Ascending aorta (tissue), 2 donors: Measurements from ENCODE around the gene STXBP1. TPM values are rescaled to one million over a fixed set of nuclear protein-coding genes. Genes with fewer than 3 reads are reported as not detected.

Experiments used
- DNase-seq, 2 donors: peaks; one replicate each; pipeline ENCODE4 v3.0.0-alpha.2; 2019; ENCODE audit warnings: low spot score in 2 of 2
- H3K27ac ChIP-seq, 2 donors: fragments of 200-600 bp; sonication (generic); one replicate each; pipeline ENCODE4 v1.5.1; 2016 to 2017; ENCODE audit warnings: mild to moderate bottlenecking in 1 of 2
- H3K27me3 ChIP-seq: fragments of 200-600 bp; sonication (generic); one replicate; pipeline ENCODE4 v1.5.1; 2017
- H3K36me3 ChIP-seq, 2 donors: fragments of 200-600 bp; sonication (generic); one replicate each; pipeline ENCODE4 v1.5.1; 2016
- H3K4me1 ChIP-seq, 2 donors: fragments of 200-600 bp; sonication (generic); one replicate each; pipeline ENCODE4 v1.5.1; 2016 to 2017; ENCODE audit warnings: mild to moderate bottlenecking in 1 of 2
- H3K4me3 ChIP-seq, 2 donors: fragments of 200-600 bp; sonication (generic); one replicate each; pipeline ENCODE4 v1.5.1; 2016 to 2017; ENCODE audit warnings: mild to moderate bottlenecking in 1 of 2
- H3K9me3 ChIP-seq, 2 donors: fragments of 200-600 bp; sonication (generic); one replicate each; pipeline ENCODE4 v1.5.1; 2016
- intact Hi-C: fragments of 100-400 bp; cut with DNase I; formaldehyde crosslinking; loops from one replicate; pipeline ENCODE4 v1.15.1; 2023
- total RNA-seq: library from RNA; depleted of rRNA; stranded (reverse); fragments of >200 nt; gene quantifications from one replicate; pipeline ENCODE4 v1.1.0, GENCODE V29; 2016
- TF ChIP-seq, protein P1 (sequence below), 3 experiments: fragments of 200-600 bp in 2 of 3; fragments of 450-650 bp in 1 of 3; sonication (generic) in 2 of 3; IDR thresholded peaks; one replicate each; pipeline ENCODE4 v1.5.1; 2016 to 2019; ENCODE audit warnings: antibody characterized with exemption in 3 of 3, mild to moderate bottlenecking in 1 of 3, moderate library complexity in 1 of 3

Gene STXBP1
- 29.3 TPM for total RNA-seq

DNA sequence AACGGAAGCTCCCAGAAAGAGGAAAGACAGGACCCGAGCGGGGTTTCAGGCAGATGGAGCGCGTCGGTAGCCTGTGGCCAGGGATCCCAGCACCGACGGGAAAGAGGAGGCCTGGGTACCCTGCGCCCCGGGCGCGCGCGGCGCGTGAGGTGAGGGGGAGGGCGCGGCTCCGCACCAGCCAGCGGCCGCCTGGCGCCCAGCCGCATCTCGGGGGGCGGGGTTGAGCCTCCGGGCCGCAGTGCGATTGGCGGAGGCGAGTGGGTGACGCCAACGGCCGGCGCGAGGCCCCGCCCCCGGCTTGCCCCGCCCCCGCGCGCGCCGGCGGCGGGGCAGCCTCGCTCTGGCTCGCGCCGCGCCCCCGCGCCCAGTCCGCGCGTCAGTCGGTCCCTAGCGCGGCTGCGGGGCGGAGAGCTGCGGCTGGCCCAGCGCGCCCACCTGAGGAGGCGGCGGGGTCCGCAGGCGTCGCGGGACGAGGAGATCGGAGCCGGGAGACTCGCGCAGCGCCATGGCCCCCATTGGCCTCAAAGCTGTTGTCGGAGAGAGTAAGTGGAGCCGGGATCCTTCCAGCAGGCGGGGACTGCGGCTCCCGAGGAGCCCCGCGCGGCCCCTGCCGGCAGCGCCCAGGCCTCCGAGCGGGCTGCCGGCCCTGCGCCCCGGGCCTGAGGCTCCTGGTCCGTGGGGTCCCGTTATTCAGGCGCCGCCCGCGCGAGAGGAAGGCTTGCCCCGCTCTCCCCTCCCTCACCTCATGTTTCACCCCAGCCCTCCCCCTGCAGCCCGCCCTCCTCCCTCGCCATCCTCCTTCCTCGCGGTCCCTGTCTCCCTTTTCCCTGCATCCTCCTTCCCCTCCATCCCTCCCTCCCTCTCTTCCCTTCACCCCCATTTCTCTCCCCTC lies at the start of gene STXBP1:
TSS of gene STXBP1 (plus strand) at position 379 of the 892 bp plus-strand sequence. CDS start at position 506, 127 bp downstream.
- peak within 1 kb of the TSS; percentile 71 to 77 for H3K27ac ChIP-seq
- H3K36me3 ChIP-seq: no peaks in the 10 kb centered on the region
- H3K9me3 ChIP-seq: no peaks in the 10 kb centered on the region
- peak within 1 kb of the TSS; percentile 76 to 95 for H3K4me3 ChIP-seq
- intact Hi-C loops: loop anchor here (2.0 to 5.0 kb wide), 3 partner anchors 105 to 159 kb away; partner anchors contain the start of genes PTRH1, TOR2A and TTC16
- H3K4me1 ChIP-seq: peaks cover 0 to 16% of the 10 kb centered on the region in 2 donors
- H3K27me3 ChIP-seq: no peaks in the 10 kb centered on the region
- peak; percentile 29 to 89 for DNase-seq
- TF ChIP-seq, protein P1, sequence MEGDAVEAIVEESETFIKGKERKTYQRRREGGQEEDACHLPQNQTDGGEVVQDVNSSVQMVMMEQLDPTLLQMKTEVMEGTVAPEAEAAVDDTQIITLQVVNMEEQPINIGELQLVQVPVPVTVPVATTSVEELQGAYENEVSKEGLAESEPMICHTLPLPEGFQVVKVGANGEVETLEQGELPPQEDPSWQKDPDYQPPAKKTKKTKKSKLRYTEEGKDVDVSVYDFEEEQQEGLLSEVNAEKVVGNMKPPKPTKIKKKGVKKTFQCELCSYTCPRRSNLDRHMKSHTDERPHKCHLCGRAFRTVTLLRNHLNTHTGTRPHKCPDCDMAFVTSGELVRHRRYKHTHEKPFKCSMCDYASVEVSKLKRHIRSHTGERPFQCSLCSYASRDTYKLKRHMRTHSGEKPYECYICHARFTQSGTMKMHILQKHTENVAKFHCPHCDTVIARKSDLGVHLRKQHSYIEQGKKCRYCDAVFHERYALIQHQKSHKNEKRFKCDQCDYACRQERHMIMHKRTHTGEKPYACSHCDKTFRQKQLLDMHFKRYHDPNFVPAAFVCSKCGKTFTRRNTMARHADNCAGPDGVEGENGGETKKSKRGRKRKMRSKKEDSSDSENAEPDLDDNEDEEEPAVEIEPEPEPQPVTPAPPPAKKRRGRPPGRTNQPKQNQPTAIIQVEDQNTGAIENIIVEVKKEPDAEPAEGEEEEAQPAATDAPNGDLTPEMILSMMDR (IDR thresholded peaks at IDR 0.05): peak in 2 of 3 experiments; percentile 9 to 13

DNA sequence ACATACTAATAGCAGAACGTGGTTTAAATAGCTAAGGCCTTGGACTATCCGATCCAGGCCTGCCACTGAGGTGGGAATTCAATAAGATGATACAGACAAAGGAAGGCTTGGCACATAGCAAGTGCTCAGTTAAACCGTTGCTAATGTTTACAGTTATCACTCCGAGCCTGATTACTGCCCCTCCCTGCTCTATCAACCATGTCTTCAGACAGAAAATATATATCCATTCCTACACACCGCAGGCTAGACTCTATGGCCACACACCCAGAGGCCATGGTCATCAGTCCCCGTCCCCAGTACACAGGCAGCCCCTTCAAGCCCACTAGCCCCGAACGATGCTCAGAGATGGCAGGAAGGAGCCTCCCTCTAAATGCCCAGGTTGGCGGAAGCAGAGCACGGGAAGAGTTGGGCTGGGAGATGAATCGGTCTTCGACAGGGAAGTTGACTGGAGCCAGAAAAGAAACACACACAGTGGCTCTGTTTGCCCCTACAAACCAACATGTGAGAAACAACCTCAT lies 49.7 kb upstream of the STXBP1 start:
- TF ChIP-seq, protein P1 (IDR thresholded peaks at IDR 0.05): no peak
- Histone ChIP-seq H3K4me1 (peaks cover 25 to 52% of the 10 kb centered on the region in 2 donors), H3K27me3 (no peaks in the 10 kb centered on the region), H3K4me3 (no peak overlapping the region), H3K36me3 (peaks cover 7 to 16% of the 10 kb centered on the region in 2 donors), H3K9me3 (no peaks in the 10 kb centered on the region), H3K27ac (peak overlapping the region; percentile 85 to 90)
- intact Hi-C loops: loop anchor here (1.0 to 2.0 kb wide), 2 partner anchors 16 to 21 kb away; no protein-coding TSS in a partner anchor
- no peak for DNase-seq

DNA sequence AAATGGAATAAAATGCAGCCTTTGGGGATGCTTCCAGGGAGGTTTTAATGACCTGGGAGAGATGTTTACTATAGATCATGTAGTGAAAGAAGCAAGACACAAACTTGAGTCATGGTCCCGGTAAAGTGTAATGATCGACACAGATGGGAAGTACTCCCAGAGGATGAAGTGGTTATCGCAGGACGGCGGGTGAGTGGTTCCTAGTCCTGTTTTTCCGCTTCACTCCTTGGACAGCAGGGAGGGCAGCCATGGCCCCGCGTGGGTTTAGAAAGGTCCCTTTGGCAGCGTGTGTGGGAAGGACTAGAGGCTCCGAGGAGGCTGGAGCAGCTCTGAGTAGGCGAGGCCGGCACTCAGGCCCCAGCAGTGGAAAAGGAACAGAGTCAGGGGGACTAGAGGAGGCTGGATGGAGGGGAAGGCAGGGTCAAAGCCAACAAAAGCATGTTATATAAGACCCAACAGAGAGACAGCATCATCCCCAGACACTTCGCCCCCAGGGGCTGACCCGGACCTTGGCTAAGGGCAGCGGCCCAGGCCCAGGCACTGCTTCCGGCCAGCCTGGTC lies 49.2 kb upstream of the STXBP1 start:
- H3K4me3 ChIP-seq: peak overlapping the region; percentile 3 to 29
- peak overlapping the region; percentile 85 to 90 for H3K27ac ChIP-seq
- H3K27me3 ChIP-seq: no peaks in the 10 kb centered on the region
- TF ChIP-seq, protein P1 (IDR thresholded peaks at IDR 0.05): no peak
- intact Hi-C loops: loop anchor here (1.0 to 2.0 kb wide), 2 partner anchors 16 to 20 kb away; no protein-coding TSS in a partner anchor
- DNase-seq: peak in 1 of 2 donors; percentile 82
- H3K9me3 ChIP-seq: no peaks in the 10 kb centered on the region
- H3K36me3 ChIP-seq: peaks cover 7 to 16% of the 10 kb centered on the region in 2 donors
- H3K4me1 ChIP-seq: peaks cover 19 to 46% of the 10 kb centered on the region in 2 donors

DNA sequence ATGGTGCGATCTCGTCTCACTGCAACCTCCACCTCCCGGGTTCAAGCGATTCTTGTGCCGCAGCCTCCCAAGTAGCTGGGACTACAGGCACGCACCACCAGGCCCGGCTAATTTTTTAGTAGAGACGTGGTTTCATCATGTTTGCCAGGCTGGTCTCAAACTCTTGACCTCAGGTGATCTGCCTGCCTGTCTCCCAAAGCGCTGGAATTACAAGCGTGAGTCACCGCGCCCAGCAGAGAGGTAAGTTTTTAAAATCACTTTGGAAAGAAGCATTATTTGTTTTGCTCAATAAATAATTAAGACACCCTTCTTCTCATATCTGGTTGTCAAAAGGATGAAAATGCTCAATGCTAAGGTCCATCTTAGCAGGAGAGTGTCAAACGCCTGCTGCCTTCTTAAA lies 48.5 kb upstream of the STXBP1 start:
- Histone ChIP-seq H3K4me1 (peaks cover 19 to 39% of the 10 kb centered on the region in 2 donors), H3K36me3 (peaks cover 7 to 16% of the 10 kb centered on the region in 2 donors), H3K27ac (peak overlapping the region; percentile 85 to 90), H3K9me3 (no peaks in the 10 kb centered on the region), H3K27me3 (no peaks in the 10 kb centered on the region), H3K4me3 (no peak overlapping the region)
- DNase-seq: no peak
- TF ChIP-seq, protein P1 (IDR thresholded peaks at IDR 0.05): no peak
- intact Hi-C loops: loop anchor here (2.0 kb wide), 1 partner anchor 15 kb away; no protein-coding TSS in a partner anchor

- Histone ChIP-seq H3K27ac (peak overlapping the region; percentile 16 to 85), H3K4me3 (no peak overlapping the region), H3K9me3 (no peaks in the 10 kb centered on the region), H3K4me1 (peaks cover 26 to 45% of the 10 kb centered on the region in 2 donors), H3K36me3 (peaks cover 4 to 6% of the 10 kb centered on the region in 2 donors), H3K27me3 (no peaks in the 10 kb centered on the region)
- TF ChIP-seq, protein P1 (IDR thresholded peaks at IDR 0.05): no peak
- no peak for DNase-seq
- intact Hi-C loops: no loop called here
Observed at GRCh38 chr9:127565231-127565630, 46.8 kb upstream of the STXBP1 start.
